Measurements from ENCODE around the gene NAGS.

The NAGS gene

DNA sequence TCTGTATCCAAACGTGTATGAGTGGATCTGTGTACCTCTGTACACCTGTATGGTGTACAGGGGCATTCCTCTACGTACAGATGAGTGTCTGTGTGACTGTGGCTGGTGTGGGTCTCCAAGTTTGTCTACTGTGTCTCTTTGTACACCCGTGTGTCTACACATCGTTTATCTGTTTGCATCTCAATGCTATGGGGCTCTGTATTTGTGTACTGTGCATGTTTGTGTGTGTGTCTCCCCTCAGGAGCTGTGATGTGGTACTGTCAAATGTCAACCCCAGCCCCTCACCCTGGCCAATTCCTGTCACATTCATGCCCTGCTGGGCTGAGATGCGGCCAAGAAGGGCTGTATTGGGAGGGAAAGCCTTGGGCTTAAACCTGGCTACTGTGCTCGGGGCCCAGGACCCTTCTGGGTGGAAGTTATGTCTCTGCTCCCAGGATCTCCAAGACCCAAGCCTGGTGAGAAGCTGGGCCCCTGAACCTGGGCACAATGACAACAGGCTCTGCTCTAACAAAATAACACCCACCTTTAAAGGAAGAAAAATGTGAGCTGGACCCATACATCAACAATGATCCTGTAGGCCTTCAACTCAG, 3.5 kb upstream of the NAGS start:
- H3K4me2 ChIP-seq (ENCODE audit: low read length) = no peak overlapping the region
- H3K9me3 ChIP-seq (replicated peaks; ENCODE audit: low read length) = no peaks in the 10 kb centered on the region
- H3K27me3 ChIP-seq (ENCODE audit: control insufficient read depth, insufficient read depth, low read length) = no peaks in the 10 kb centered on the region
- H3K4me3 ChIP-seq (ENCODE audit: low read length) = no peak overlapping the region
- no peak overlapping the region for H3K9ac ChIP-seq (ENCODE audit: low read depth, low read length)
- H3K4me1 ChIP-seq (ENCODE audit: control insufficient read depth, insufficient read depth, low read length) = peaks cover 42% of the 10 kb centered on the region
- H3K36me3 ChIP-seq (ENCODE audit: insufficient read depth, low read length) = no peaks in the 10 kb centered on the region

DNA sequence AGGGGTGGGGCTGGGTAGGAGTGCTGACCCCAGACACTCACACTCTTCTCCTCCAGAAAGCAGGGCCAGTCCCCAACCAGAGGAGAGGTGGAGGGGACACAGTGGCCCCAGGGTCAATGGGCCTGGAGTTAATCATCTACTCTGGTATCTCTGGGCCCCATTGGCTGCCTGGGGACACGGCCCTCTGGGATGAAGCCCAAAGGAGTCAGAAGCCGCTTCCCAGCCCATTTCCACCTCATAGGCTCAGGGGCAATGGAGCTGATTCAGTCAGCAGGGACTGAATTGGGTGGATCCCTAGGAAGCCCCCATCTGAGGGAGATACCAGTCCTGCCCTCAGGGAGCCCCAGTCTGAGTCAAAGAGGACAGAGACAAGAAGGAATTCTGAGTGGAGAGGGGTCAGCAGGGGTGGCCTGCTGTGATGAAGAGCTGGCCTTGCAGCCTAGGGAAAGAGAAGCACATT, 2.9 kb upstream of the NAGS start:
- Histone ChIP-seq H3K9me3 (replicated peaks; ENCODE audit: low read length) (no peaks in the 10 kb centered on the region), H3K4me2 (ENCODE audit: low read length) (no peak overlapping the region), H3K4me3 (ENCODE audit: low read length) (no peak overlapping the region), H3K4me1 (ENCODE audit: control insufficient read depth, insufficient read depth, low read length) (peaks cover 47% of the 10 kb centered on the region), H3K9ac (ENCODE audit: low read depth, low read length) (peak overlapping the region; percentile 40), H3K36me3 (ENCODE audit: insufficient read depth, low read length) (no peaks in the 10 kb centered on the region), H3K27me3 (ENCODE audit: control insufficient read depth, insufficient read depth, low read length) (no peaks in the 10 kb centered on the region)

DNA sequence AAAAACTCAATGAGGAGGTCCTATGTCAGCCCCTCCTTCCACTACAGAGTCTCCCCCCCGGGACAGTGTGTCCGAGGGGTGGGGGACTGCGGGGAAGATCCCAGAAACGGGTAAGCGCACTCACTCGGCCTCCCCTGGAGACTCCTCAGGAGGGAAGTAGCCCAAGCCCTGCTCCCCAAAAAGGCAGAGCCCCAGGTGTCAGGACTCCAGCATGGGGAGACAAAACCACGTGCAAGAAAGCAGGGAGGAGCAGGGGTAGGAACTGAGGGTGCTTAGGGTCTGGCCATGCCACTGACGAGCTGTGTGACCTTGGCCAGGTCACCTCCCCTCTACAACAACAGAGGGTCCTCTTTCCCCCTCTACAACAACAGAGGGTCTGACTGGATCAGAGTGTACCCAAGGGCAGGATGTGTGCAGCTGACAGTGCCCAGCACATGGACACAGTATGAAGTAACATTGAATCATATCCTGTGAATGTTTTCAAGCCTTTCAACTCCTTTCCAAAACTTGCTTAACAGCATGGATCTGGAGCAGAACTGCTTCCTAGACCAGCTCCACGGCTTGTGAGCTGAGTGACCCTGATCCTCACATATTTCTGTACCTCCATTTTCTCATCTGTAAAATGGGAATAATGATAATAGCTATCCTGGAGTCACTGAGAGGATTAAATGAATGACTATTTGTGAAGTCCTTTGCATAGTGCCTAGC, 2.1 kb upstream of the NAGS start:
- H3K4me1 ChIP-seq (ENCODE audit: control insufficient read depth, insufficient read depth, low read length) = peaks cover 51% of the 10 kb centered on the region
- H3K9ac ChIP-seq (ENCODE audit: low read depth, low read length) = peak overlapping the region; percentile 40
- H3K36me3 ChIP-seq (ENCODE audit: insufficient read depth, low read length) = peaks cover 2% of the 10 kb centered on the region
- no peak overlapping the region for H3K4me3 ChIP-seq (ENCODE audit: low read length)
- no peaks in the 10 kb centered on the region for H3K9me3 ChIP-seq (replicated peaks; ENCODE audit: low read length)
- H3K4me2 ChIP-seq (ENCODE audit: low read length) = peak overlapping the region; percentile 46
- H3K27me3 ChIP-seq (ENCODE audit: control insufficient read depth, insufficient read depth, low read length) = no peaks in the 10 kb centered on the region

GRCh38 chr17:44004761-44005526, 522 bp downstream of the NAGS start:
- Histone ChIP-seq H3K4me2 (ENCODE audit: low read length) (peak overlapping the region; percentile 97), H3K36me3 (ENCODE audit: insufficient read depth, low read length) (peaks cover 23% of the 10 kb centered on the region), H3K9ac (ENCODE audit: low read depth, low read length) (peak overlapping the region; percentile 76), H3K27me3 (ENCODE audit: control insufficient read depth, insufficient read depth, low read length) (no peaks in the 10 kb centered on the region), H3K9me3 (replicated peaks; ENCODE audit: low read length) (no peaks in the 10 kb centered on the region), H3K4me3 (ENCODE audit: low read length) (peak overlapping the region; percentile 82), H3K4me1 (ENCODE audit: control insufficient read depth, insufficient read depth, low read length) (peaks cover 64% of the 10 kb centered on the region)

DNA sequence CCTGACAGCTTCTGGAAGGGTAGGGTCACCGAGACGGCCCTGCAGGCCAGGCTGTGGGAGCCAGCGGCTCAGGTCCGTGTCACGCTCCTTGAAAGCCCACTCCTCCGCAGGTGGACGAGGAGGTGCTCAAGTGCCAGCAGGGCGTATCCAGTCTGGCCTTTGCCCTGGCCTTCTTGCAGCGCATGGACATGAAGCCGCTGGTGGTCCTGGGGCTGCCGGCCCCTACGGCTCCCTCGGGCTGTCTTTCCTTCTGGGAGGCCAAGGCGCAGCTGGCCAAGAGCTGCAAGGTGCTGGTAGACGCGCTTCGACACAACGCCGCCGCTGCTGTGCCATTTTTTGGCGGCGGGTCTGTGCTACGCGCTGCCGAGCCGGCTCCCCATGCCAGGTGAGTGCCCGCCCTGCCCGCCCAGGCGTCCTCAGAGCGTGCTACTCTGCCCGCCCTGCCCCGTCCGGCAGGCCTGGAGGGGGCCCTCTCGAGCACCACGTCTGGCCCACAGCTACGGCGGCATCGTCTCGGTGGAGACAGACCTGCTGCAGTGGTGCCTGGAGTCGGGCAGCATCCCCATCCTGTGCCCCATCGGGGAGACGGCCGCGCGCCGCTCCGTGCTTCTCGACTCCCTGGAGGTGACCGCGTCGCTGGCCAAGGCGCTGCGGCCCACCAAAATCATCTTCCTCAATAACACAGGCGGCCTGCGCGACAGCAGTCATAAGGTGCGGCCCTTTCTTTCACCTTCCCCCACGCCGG, 1.3 kb downstream of the NAGS start:
- Histone ChIP-seq H3K4me3 (ENCODE audit: low read length) (peak overlapping the region; percentile 82), H3K36me3 (ENCODE audit: insufficient read depth, low read length) (peaks cover 23% of the 10 kb centered on the region), H3K9ac (ENCODE audit: low read depth, low read length) (peak overlapping the region; percentile 76), H3K27me3 (ENCODE audit: control insufficient read depth, insufficient read depth, low read length) (no peaks in the 10 kb centered on the region), H3K9me3 (replicated peaks; ENCODE audit: low read length) (no peaks in the 10 kb centered on the region), H3K4me1 (ENCODE audit: control insufficient read depth, insufficient read depth, low read length) (peaks cover 64% of the 10 kb centered on the region), H3K4me2 (ENCODE audit: low read length) (peak overlapping the region; percentile 97)

DNA sequence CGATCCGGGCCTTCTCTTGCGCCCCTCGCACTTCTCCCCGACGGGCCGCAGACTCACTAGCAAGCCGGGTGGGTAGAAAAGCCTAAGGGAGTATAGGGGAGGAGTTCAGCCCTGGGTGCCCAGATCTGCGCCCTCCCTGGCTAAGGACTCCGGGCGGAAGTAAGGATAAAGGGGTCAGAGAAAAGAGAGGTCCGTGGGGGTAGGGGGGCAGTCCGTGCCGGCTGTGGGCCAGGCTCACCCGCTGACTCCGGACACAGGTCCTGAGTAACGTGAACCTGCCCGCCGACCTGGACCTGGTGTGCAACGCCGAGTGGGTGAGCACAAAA, 1.8 kb downstream of the NAGS start:
- Histone ChIP-seq H3K4me3 (ENCODE audit: low read length) (peak overlapping the region; percentile 82), H3K4me2 (ENCODE audit: low read length) (peak overlapping the region; percentile 97), H3K36me3 (ENCODE audit: insufficient read depth, low read length) (peaks cover 26% of the 10 kb centered on the region), H3K9me3 (replicated peaks; ENCODE audit: low read length) (no peaks in the 10 kb centered on the region), H3K9ac (ENCODE audit: low read depth, low read length) (peak overlapping the region; percentile 76), H3K27me3 (ENCODE audit: control insufficient read depth, insufficient read depth, low read length) (no peaks in the 10 kb centered on the region), H3K4me1 (ENCODE audit: control insufficient read depth, insufficient read depth, low read length) (peaks cover 64% of the 10 kb centered on the region)

DNA sequence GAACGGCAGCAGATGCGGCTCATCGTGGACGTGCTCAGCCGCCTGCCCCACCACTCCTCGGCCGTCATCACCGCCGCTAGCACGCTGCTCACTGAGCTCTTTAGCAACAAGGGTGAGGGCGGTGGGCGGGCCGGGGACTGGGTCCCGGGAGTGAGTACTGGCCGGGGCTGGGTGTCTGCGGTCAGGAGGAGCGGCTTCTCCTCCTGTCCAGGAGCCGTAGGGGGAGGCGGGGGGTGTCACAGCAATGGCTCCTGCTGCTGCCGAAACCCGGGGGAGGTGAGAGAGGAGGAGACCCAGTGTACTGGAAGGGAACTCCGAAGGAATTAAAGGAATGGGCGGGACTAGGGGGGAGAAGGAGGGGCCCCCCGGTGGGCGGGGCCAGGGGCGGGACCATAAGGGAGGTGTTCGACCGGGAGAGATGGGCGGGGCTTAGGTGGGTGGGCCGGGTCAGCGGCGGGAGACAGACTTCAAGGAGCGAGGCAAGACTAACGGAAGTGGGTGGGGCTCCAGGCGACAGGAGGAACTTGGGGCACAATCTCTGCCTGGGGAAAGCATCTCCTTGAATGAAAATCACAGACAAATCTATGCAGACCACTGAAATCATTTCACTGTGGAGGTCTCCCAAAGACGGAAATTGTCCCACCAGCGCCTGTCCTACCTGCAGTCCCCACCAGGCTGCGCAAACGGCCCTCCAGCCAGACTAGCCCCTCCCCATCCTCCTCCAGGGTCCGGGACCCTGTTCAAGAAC, 2.4 kb downstream of the NAGS start:
- Histone ChIP-seq H3K9ac (ENCODE audit: low read depth, low read length) (peak overlapping the region; percentile 76), H3K4me2 (ENCODE audit: low read length) (peak overlapping the region; percentile 97), H3K9me3 (replicated peaks; ENCODE audit: low read length) (no peaks in the 10 kb centered on the region), H3K27me3 (ENCODE audit: control insufficient read depth, insufficient read depth, low read length) (no peaks in the 10 kb centered on the region), H3K36me3 (ENCODE audit: insufficient read depth, low read length) (peaks cover 27% of the 10 kb centered on the region), H3K4me1 (ENCODE audit: control insufficient read depth, insufficient read depth, low read length) (peaks cover 59% of the 10 kb centered on the region), H3K4me3 (ENCODE audit: low read length) (peak overlapping the region; percentile 82)

DNA sequence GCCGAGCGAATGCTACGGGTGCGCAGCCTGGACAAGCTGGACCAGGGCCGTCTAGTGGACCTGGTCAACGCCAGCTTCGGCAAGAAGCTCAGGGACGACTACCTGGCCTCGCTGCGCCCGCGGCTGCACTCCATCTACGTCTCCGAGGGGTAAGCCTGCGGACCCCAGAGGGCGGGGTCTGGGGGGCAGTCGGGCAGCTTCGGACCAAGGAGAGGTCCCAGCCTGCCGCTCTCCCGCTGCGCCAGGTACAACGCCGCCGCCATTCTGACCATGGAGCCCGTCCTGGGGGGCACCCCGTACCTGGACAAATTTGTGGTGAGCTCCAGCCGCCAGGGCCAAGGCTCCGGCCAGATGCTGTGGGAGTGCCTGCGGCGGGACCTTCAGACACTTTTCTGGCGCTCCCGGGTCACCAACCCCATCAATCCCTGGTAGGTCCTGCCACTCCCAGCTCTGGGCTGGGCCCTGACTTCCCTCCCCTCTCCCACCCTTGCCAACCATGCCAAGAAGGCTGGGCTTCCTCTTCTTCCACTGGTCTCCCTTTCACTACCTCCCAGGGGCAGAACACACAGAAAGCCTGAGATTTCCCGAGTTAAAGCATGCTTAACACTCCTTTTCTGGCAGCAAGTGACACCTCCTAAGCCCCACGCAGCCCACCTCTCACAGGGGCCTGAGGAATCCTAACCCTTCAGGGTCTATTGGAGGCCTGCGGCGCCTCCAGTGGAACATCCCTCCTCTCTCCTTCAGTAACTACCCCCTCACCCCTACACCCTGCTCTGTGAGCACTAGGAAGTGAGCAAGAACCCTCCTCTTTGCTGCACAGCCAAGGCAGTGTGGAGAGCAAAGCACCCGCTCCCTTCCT, 3.2 kb downstream of the NAGS start:
- Histone ChIP-seq H3K4me3 (ENCODE audit: low read length) (peak overlapping the region; percentile 82), H3K27me3 (ENCODE audit: control insufficient read depth, insufficient read depth, low read length) (no peaks in the 10 kb centered on the region), H3K4me2 (ENCODE audit: low read length) (peak overlapping the region; percentile 97), H3K36me3 (ENCODE audit: insufficient read depth, low read length) (peaks cover 31% of the 10 kb centered on the region), H3K9me3 (replicated peaks; ENCODE audit: low read length) (no peaks in the 10 kb centered on the region), H3K9ac (ENCODE audit: low read depth, low read length) (peak overlapping the region; percentile 65), H3K4me1 (ENCODE audit: control insufficient read depth, insufficient read depth, low read length) (peaks cover 51% of the 10 kb centered on the region)

GRCh38 chr17:44008205-44008909, 3.9 kb downstream of the NAGS start:
- H3K9me3 ChIP-seq (replicated peaks; ENCODE audit: low read length) = no peaks in the 10 kb centered on the region
- H3K36me3 ChIP-seq (ENCODE audit: insufficient read depth, low read length) = peaks cover 36% of the 10 kb centered on the region
- H3K4me2 ChIP-seq (ENCODE audit: low read length) = peak overlapping the region; percentile 97
- H3K4me3 ChIP-seq (ENCODE audit: low read length) = peak overlapping the region; percentile 82
- H3K27me3 ChIP-seq (ENCODE audit: control insufficient read depth, insufficient read depth, low read length) = no peaks in the 10 kb centered on the region
- peak overlapping the region; percentile 65 for H3K9ac ChIP-seq (ENCODE audit: low read depth, low read length)
- H3K4me1 ChIP-seq (ENCODE audit: control insufficient read depth, insufficient read depth, low read length) = peaks cover 45% of the 10 kb centered on the region

All from skeletal muscle satellite cell (primary cell).